ENCODE measurements around the gene CD68. TPM values are rescaled to one million over a fixed set of nuclear protein-coding genes. Genes with fewer than 3 reads are reported as not detected.

The CD68 gene
- total RNA-seq, 2 donors from 2014 or later: 16.2 to 54.2 TPM

- Histone ChIP-seq H3K27me3 (no peaks in the 10 kb centered on the region), H3K4me3 (peak overlapping the region; percentile 18 to 34), H3K27ac (peak overlapping the region; percentile 76 to 97), H3K4me1 (peaks cover 0 to 63% of the 10 kb centered on the region in 2 donors), H3K36me3 (peaks cover 33% of the 10 kb centered on the region), H3K9me3 (no peaks in the 10 kb centered on the region)
- no peak for TF ChIP-seq CTCF (IDR thresholded peaks at IDR 0.05)
- DNase-seq (ENCODE audit: low spot score): no peak
These were observed 1.5 kb downstream of the CD68 start for GRCh38 chr17:7580604-7581575.

- Histone ChIP-seq H3K27me3 (no peaks in the 10 kb centered on the region), H3K9me3 (no peaks in the 10 kb centered on the region), H3K4me1 (peaks cover 0 to 67% of the 10 kb centered on the region in 2 donors), H3K4me3 (peak overlapping the region; percentile 61 to 70), H3K36me3 (peaks cover 16% of the 10 kb centered on the region), H3K27ac (peak overlapping the region; percentile 95 to 97)
- no peak for TF ChIP-seq CTCF (IDR thresholded peaks at IDR 0.05)
- no peak for DNase-seq (ENCODE audit: low spot score)
These were observed 3.2 kb downstream of the CD68 start for GRCh38 chr17:7582396-7583252.

GRCh38 chr17:7583253-7584109 lies 4.0 kb downstream of the CD68 start, which contains the start of gene MPDU1:
Gene MPDU1, plus strand, starts transcription at chr17:7583852. Its CDS starts 11 bp downstream, at chr17:7583863.
- Histone ChIP-seq H3K4me1 (peaks cover 0 to 70% of the 10 kb centered on the region in 2 donors), H3K27ac (peak within 1 kb of the TSS; percentile 95 to 97), H3K9me3 (no peaks in the 10 kb centered on the region), H3K4me3 (peak within 1 kb of the TSS; percentile 61 to 70), H3K27me3 (no peaks in the 10 kb centered on the region), H3K36me3 (peaks cover 7% of the 10 kb centered on the region)
- peak in 1 of 2 donors; percentile 15 for TF ChIP-seq CTCF (IDR thresholded peaks at IDR 0.05)
- peak; percentile 98 for DNase-seq (ENCODE audit: low spot score)

- H3K27ac ChIP-seq: peak overlapping the region; percentile 77 to 81
These were observed 7.4 kb downstream of the CD68 start for GRCh38 chr17:7586673-7587419.

More at GRCh38 chr17:7586673-7587419, 7.4 kb downstream of the CD68 start:
- no peak for DNase-seq (ENCODE audit: low spot score)
- TF ChIP-seq CTCF (IDR thresholded peaks at IDR 0.05): peak in 1 of 2 donors; percentile 50
- Histone ChIP-seq H3K4me3 (no peak overlapping the region), H3K36me3 (peaks cover 12% of the 10 kb centered on the region), H3K4me1 (peaks cover 0 to 67% of the 10 kb centered on the region in 2 donors), H3K27me3 (no peaks in the 10 kb centered on the region), H3K9me3 (no peaks in the 10 kb centered on the region)
